PFSK-1 (cell line): Measurements from ENCODE around the gene LEAP2.

Source experiments
- POLR2AphosphoS5 ChIP-seq: IDR thresholded peaks from 2 replicates; pipeline ENCODE4 v1.6.1; 2012; ENCODE audit warnings: low read depth, mild to moderate bottlenecking, control low read depth, low read length, moderate library complexity
- TAF1 ChIP-seq: IDR thresholded peaks from 2 replicates; pipeline ENCODE4 v1.6.1; 2012; ENCODE audit warnings: low read length, control low read depth, borderline replicate concordance; ENCODE audit not compliant: insufficient read depth
- TF ChIP-seq, protein P1 (sequence below), 2 experiments: IDR thresholded peaks; 2 replicates each; pipeline versions ENCODE4 v1.6.1 to v1.8.0; 2011 to 2012; ENCODE audit warnings: low read depth in 2 of 2, low read length in 2 of 2, control low read depth in 1 of 2, inconsistent platforms in 1 of 2, mild to moderate bottlenecking in 1 of 2, moderate library complexity in 1 of 2; ENCODE audit not compliant: insufficient read depth in 1 of 2

DNA sequence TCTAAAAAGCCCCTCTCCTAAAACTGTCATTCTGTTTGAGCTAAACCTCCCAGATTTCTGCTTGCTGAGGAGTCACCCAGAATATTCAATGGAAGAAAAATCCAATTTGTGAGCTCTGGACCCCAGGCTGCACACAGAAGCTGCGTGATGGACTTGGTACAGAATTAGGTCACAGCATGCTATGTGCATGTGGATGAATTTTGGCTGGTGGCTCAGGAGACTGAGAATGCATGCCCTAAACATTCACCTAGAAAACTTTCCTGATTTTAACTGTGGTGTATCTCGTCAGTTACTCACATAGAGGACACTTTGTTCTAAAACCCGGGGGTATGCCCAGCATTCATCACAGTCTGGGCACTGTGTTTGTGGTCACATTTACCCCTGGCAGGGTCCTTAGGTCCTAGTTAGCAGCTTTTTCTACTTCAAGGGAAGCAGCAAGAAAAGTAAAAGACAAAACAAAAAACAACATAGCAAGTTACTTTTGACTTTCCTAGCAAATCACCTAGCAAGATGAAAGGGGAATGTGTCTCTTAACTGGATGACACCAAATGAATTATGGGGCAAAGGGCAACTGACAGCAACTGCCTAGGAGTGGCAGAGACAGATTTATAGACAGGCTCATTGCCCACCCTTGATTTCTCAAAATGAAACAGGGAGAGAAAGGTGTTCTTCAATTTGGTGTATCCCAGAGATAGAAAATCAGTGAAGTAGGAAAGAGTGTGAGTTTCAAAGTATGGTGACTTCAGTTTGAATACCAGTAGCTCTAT, 34.8 kb upstream of the LEAP2 start:
- TF ChIP-seq POLR2AphosphoS5 (no peak), TAF1 (no peak)
- TF ChIP-seq, protein P1, sequence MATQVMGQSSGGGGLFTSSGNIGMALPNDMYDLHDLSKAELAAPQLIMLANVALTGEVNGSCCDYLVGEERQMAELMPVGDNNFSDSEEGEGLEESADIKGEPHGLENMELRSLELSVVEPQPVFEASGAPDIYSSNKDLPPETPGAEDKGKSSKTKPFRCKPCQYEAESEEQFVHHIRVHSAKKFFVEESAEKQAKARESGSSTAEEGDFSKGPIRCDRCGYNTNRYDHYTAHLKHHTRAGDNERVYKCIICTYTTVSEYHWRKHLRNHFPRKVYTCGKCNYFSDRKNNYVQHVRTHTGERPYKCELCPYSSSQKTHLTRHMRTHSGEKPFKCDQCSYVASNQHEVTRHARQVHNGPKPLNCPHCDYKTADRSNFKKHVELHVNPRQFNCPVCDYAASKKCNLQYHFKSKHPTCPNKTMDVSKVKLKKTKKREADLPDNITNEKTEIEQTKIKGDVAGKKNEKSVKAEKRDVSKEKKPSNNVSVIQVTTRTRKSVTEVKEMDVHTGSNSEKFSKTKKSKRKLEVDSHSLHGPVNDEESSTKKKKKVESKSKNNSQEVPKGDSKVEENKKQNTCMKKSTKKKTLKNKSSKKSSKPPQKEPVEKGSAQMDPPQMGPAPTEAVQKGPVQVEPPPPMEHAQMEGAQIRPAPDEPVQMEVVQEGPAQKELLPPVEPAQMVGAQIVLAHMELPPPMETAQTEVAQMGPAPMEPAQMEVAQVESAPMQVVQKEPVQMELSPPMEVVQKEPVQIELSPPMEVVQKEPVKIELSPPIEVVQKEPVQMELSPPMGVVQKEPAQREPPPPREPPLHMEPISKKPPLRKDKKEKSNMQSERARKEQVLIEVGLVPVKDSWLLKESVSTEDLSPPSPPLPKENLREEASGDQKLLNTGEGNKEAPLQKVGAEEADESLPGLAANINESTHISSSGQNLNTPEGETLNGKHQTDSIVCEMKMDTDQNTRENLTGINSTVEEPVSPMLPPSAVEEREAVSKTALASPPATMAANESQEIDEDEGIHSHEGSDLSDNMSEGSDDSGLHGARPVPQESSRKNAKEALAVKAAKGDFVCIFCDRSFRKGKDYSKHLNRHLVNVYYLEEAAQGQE (IDR thresholded peaks at IDR 0.05; ENCODE audit: insufficient read depth in 1 of 2, low read depth in 2 of 2, low read length in 2 of 2), result no peak
